ENCODE measurements around the gene DUSP16.
"Not testable (repeated sequence)": the region's sequence is repeated elsewhere in the genome, so short reads cannot be mapped to it uniquely, and the experiment has no call there.

DUSP16 gene

DNA sequence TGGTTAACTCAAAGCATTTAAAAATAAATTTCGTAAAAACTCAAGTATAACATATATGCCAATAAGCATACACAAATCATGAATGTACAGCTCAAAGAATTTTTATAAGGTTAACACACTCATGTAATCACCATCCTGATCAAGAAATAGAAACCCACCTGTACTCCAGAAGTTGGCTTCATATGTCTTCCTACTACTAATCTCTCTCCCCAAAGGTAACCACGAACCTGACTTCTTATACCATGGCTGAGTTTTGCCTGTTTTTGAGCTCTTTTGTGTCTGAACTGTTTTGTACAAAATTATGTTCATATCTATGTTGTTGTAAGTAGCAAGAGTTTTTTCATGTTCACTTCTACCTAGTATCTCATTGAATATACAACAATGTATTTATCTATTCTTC lies 18.7 kb downstream of the DUSP16 start:
- DNase-seq, result no peak

DNA sequence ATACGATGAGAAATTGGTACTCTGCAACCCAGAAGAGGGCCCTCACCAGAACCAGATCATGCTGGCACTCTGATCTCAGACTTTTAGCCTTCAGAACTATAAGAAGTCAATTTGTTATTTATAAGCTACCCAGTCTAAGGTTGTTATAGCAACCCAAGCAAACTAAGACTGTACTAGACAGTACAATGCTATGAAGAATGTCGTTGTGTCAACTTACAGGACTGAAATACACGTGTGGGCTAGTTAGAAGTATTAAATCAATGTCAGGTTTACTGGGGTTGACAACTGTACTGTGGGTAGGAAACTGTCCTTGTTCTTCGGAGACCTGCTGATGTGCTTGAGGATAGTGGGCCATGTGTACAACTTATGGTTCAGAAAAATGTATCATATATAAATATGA lies 19.7 kb downstream of the DUSP16 start:
- DNase-seq, result no peak

DNA sequence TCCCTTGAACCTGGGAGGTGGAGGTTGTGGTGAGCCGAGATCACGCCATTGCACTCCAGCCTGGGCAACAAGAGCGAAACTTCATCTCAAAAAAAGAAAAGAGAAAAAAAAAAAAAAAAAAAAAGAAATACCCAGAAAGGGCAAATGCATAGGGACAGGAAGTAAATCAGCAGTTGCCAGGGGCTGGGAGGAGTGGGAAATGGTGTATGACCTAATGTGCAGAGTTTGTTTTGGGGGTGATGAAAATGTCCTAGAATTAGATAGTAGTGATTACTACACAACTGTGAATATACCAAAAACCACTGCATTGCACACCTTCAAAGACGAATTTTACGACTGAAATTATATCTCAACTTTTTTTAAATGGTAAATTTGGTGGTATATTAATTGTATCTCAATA lies 20.4 kb downstream of the DUSP16 start:
- no peak for DNase-seq

DNA sequence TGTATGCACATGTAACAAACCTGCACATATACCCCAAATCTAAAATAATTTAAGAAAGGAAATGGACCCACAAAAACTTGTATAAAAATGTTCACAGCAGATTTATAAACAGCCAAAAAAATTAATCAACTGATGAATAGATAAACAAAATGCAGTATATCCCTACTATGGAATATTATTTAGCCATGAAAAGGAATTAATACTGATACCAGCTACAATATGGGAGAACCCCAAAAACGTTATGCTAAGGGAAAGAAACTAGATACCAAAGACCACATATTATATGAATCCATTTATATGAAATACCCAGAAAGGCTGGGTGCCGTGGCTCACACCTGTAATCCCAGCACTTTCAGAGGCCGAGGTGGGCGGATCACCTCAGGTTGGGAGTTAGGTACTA lies 20.9 kb downstream of the DUSP16 start:
- DNase-seq, result no peak

DNA sequence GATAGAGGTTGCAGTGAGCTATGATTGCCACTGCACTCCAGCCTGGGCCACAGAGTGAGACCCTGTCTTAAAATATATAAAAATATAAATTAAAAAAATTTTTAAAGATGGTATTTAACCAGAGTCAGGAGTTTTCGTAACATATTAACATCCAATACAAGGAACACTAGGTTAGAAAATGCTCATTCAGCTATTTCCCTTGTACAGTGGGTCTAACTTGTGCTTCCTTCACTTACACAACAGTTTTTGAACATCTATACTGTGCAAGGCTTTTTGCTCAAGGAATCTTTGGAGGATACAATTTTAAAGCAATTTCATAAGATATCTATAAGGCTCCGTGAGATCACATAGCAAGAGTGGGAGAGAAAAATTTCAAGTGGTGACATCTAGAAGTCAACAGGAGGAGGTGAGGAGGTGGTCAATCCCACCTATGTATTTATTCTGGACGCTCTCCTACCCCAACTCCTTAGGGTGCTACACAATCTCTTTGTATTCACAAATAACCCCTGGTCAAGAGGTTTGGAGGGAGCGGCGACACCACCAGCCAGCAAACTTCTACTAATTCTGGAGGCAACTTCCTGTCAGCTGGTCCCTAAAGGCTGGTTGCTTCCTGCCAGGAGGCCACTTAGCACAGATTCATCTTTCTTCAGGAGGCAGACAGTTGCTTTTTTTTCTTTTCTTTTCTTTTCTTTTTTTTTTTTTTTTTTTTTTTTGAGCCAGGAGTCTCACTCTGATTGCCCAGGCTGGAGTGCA lies 22.2 kb downstream of the DUSP16 start:
- no peak for DNase-seq

- no peak for DNase-seq
These were observed 23.4 kb downstream of the DUSP16 start for GRCh38 chr12:12539028-12539810.

DNA sequence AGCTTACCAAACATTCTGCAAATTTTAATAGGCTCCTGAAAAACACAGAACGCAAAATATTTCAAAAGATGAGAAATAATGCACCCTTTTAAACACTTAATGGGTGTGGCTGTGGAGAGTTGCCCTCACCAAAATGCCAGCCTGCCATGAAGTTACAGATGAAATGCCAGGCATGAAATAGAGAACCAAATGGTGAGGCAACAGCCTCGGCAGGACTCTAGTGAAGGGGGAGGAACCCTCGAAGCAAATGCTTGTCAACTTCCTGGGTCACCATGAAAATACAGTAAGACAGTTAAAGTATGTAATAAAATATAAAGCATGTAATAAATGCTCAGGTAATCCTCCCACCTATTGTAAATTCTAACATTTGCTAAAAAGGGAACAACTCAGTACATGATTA lies 24.1 kb downstream of the DUSP16 start:
- DNase-seq, result no peak

DNA sequence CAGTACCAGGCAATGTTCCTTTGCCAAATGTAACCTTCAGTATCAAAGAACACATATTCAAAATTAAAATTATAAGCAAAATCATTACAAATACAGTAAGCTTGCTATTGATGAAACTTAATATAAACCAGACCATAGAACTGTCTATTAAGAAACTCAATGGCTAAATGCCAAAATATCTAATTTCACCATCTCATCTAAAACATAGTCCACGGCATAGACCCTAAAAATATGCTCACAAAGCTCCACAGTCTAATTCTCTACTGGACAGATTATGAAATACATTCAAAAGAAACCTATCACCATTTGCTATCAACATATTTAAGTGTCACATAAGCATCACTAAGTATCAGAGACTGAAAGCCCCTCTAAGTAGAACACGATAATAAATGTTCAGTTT lies 25.2 kb downstream of the DUSP16 start:
- DNase-seq, result no peak

GRCh38 chr12:12534975-12535374 lies 27.7 kb downstream of the DUSP16 start:
- no peak for DNase-seq

- no peak for DNase-seq
These were observed 28.3 kb downstream of the DUSP16 start for GRCh38 chr12:12534166-12534866.

- DNase-seq, result no peak
These were observed 29.3 kb downstream of the DUSP16 start for GRCh38 chr12:12533238-12533829.

GRCh38 chr12:12531194-12531593 lies 31.5 kb downstream of the DUSP16 start:
- no peak for DNase-seq

- DNase-seq, result no peak
These were observed 32.8 kb downstream of the DUSP16 start for GRCh38 chr12:12529783-12530421.

GRCh38 chr12:12528361-12529270 lies 34.0 kb downstream of the DUSP16 start:
- DNase-seq, result peak in 1 of 2 experiments; percentile 11

GRCh38 chr12:12527820-12528296 lies 34.8 kb downstream of the DUSP16 start:
- no peak for DNase-seq

DNA sequence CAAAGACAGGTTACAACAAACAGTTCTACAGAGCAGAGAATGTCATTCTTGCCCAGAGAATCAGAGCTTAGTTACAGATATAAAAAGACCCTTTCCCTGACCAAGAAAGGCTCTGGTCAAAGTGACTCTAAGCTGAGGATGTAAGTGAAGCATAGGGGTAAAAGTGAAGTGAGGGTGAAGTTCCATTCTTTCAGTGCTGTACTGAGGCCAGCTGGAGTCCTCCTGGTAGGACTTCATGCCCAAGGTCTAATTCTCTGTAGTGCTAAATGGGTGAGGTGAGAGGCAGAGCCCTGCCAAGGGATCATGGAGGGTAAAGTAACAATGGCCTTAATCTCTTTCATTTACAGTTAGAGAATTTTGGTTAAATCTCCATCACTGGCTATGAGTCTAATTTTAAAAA lies 38.5 kb downstream of the DUSP16 start:
- no peak for DNase-seq

- DNase-seq, result no peak
These were observed 39.4 kb downstream of the DUSP16 start for GRCh38 chr12:12523229-12523628.

DNA sequence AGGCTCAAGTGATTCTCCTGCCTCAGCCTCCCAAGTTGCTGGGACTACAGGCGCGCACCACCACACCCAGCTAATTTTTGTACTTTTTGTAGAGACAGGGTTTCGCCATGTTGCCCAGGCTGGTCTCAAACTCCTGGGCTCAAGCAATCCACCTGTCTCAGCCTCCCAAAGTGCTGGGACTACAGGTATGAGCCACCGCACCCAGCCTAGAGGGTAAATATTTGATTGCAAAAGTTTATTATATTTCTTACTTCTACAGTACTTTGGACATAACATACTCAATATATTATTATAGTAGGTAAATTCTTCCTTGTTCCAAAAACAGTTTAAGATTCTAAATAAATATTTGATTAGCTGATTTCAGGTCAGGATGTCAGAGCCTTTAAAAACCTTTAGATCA lies 40.0 kb downstream of the DUSP16 start:
- not testable (repeated sequence) for DNase-seq

GRCh38 chr12:12521888-12522287 lies 40.8 kb downstream of the DUSP16 start:
- no peak for DNase-seq

DNA sequence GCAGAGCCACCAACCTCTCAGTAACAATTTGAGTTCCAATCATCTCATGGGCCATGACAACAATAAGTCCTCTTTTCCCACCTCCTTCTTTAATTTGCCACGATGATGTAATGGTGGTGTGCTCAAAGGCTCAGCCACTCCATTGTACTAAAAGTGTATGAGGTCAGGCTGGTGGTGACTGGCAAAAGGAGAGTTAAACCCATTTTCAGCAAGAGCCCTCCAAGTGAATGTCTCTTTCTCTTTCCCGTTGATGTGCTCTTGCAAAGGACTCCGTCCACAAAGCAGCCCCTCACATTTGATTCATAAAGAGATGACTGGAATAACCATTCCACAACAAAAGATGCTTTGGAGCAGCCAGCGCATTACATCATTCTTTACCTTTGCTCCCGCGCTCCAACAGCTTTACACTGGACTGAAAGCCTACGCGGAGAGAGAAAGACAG lies 41.6 kb downstream of the DUSP16 start:
- DNase-seq, result no peak

GRCh38 chr12:12520273-12520672 lies 42.4 kb downstream of the DUSP16 start:
- DNase-seq, result no peak

Data from stimulated activated CD4-positive, alpha-beta T cell treated with anti-CD3 and anti-CD28 coated beads, Interleukin-4, amount 100 ng/mL, for 4 hours (primary cell).